Posterior vena cava (tissue), 2 donors: ENCODE measurements around the gene OR5H14. TPM values are rescaled to one million over a fixed set of nuclear protein-coding genes. Genes with fewer than 3 reads are reported as not detected.
"Not testable (repeated sequence)": the region's sequence is repeated elsewhere in the genome, so short reads cannot be mapped to it uniquely, and the experiment has no call there.

ENCODE experiments used
- DNase-seq: peaks from one replicate; pipeline ENCODE4 v3.0.0-alpha.2; 2020; ENCODE audit warnings: low spot score
- intact Hi-C, 2 donors: fragments of 100-400 bp; cut with DNase I; formaldehyde crosslinking; loops; one replicate each; pipeline versions ENCODE4 v1.14.1 to v1.14.2; 2022 to 2023
- long read RNA-seq, 2 donors: library from polyadenylated mRNA; unstranded; transcript quantifications; one replicate each; pipeline ENCODE4 v2.0.0, GENCODE V29; 2020 to 2021
- total RNA-seq, 2 donors: library from RNA; stranded (reverse); fragmentation: NEBNext Ultra II Directional; extraction: Animal tissue kit (Norgen Biotek cat#: 25700); gene quantifications; one replicate each; pipeline ENCODE4 v1.2.1, GENCODE V29; 2021
- donor health status: DM: yes; HTN: yes; CAD: no.
- donor health status: DM: yes; HTN: yes; CAD: no.

The OR5H14 gene
- not detected for total RNA-seq
- long read RNA-seq, donor 1: 0 reads
- long read RNA-seq, donor 2: 0 reads

DNA sequence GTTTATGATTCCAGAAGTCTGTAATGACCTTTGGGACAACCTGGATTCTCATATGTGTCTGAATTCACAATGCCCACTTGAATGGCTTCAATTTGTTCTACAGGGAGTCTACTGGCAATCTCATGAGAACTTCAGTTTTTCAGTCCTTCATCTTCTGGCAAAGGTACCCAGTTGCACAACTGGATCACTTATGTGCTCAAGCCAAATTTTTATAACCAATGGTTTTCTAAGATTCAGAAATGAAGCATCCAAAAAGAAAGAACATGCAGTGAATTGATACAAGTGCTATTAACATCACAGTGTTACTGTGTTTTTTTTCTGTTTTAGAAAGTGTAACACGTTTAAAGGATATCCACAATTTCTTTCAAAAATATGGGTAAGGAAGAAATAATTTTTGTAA is at the start of gene OR5H14:
Gene OR5H14, plus strand, starts transcription at position 301 of the 400 bp plus-strand sequence. CDS start 1,907 bp downstream, outside the sequence.
- no peak for DNase-seq
- intact Hi-C loops: no loop called here

DNA sequence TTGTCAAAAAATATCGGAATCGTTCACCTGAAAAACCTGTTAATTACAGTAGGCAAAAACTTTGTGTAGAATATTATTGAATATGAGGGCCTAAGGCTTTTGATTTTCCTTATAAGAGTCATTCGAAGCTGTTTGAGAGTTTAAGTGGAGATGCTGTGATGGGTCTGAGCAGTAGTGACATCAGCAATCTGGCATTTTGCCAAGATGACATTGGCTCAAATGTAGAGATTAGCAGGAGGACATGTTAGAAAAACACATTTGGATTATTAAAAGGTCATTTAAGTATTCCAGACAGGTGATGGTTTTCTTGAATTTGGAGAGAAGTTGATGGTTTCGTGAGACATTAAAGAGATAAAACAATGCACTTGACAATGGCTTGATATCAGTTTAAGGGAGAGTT is 47.4 kb upstream of the OR5H14 start:
- no peak for DNase-seq
- intact Hi-C loops: no loop called here

DNA sequence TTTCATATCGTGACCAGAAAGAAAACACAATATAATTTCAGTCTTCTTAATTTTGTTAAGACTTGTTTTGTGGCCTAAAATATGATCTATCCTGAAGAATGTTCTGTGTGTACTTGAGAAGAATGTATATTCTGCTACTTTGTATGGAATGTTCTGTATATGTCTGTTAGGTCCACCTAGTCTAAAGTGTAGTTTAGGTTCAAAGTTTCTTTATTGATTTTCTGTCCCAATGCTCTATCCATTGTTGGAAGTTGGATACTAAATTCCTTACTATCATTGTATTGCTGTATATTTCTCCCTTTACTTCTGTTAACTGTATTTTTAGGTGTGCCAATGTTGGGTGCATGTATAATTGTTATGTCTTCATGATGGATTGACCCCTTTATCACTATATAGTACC is 39.1 kb upstream of the OR5H14 start:
- no peak for DNase-seq
- intact Hi-C loops: no loop called here

DNA sequence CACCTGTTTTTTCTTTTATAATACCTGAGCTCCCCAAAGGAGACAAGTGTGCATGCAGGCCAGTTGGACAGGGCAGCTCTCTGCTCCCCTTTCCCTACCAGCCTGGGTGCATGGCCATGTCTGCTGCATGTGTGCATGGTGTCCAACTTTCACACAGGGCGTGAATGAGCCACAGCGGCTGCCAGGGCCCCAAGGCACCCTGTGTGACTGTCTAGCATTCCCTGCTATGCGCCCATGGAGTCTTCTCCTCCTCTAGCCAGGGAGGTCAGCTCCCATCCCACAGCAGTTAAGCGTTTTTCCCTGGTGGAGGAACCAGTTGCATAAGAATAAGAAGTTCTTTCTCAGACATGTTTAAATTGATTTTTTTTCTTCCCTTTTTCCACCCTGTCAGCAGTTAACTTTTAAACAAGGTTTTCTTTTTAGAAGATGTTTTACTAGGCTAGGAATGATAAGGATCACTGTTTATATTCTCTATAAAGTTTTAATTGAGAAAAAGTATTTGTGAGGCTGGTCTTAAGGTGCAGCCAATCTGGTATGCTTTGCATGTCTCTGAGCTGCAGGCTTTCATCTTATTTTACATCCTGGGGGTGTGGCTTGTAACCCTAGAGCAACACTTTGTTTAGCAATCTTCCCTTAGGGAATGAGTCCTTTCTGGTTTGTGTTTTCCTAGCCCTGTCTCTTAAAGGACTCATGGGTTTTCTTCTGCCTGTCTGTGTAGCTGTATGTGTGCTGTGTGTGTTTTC is 37.3 kb upstream of the OR5H14 start:
- intact Hi-C loops: no loop called here
- DNase-seq: no peak

DNA sequence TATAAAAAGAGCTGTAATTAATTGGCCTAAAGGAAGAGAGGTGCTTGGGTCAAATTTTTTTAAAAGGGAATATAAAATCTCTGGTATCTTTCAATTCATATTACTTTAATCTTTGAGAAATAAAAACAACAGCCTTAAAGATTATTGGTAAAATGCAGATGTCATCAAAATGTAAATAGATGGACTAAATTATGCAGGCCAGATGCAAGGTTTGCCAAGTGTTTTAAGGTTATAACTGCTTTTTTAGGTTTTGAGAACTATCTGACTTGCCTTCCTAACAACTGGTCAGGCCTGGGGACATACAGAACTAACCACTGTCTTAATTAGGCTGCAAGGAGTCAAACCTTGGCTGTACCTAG is 36.8 kb upstream of the OR5H14 start:
- DNase-seq: no peak
- intact Hi-C loops: no loop called here

DNA sequence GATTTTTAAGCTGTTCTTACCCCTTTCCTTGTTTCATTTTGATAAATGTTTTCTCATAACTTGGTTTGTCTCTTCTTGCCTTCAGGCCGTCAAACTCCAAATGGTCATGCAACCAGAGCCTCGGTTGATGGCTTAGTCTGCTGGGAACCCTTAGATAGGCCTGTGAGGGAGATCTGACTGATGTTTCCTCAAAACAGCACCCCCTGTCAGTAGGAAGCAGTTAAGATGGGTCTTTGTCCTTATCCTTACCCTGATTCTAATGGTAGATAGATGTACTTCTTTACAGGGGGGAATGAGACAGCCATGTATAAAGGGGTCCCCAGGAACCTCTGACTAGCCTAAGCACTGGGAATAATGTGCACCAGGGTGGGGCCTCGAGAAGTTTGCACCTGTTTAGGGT is 33.0 kb upstream of the OR5H14 start:
- DNase-seq: no peak
- intact Hi-C loops: no loop called here

DNA sequence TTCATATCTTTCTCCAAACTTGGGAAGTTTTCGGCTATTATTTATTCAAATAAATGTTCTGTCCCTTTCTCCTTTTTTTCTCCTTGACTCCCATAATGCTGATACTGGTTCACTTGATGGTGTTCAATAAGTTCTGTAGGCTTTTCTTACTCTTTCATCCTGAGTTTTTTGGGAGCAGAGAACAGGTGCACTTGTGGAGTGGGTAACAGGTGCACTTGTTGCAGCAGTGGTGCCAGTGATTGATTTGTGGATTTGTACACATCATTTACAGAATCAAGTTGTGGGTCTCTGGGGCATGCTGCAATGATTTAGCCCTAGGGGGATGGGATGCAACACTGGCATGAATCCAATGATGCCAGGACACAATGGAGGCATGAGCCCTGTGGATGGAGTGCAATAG is 31.6 kb upstream of the OR5H14 start:
- intact Hi-C loops: no loop called here
- no peak for DNase-seq

DNA sequence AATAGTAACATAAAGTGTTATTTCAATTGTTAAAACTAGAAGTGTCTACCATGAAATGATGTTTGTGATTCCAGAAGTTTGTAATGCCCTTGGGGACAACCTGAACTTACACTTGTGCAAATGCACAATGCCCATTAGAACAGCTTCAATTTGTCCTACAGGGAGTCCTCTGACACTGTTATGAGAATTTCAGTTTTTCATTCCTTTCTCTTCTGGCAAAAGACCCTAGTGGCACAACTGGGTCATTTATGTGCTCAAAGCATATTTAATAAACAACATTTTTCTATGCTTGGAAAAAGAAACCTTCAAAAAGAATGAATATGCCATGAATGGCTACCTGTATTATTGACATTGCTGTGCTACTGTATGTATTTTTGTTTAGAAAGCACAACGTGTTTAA is 16.9 kb upstream of the OR5H14 start, which contains the start of gene OR5H1:
Gene OR5H1, plus strand, starts transcription at position 301 of the 400 bp plus-strand sequence. CDS start 1,977 bp downstream, outside the sequence.
- no peak for DNase-seq
- intact Hi-C loops: no loop called here

DNA sequence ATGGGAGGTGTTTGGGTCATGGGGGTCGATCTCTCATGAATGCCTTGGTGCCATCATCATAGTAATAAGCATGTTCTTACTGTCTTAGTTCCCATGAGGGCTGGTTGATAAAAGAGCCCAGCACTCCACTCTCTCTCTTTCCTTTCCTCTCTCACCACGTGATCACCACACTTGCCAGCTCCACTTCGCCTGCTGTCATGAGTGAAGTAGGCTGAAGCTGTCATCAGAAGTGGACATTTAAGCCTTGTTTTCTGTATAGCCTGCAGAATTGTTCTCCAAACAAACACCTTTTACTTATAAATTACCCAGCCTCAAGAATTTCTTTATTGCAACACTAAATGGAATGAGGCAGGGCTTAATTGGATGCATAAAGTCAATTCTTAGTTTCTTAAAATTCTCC is 10.6 kb upstream of the OR5H14 start:
- intact Hi-C loops: no loop called here
- DNase-seq: no peak

DNA sequence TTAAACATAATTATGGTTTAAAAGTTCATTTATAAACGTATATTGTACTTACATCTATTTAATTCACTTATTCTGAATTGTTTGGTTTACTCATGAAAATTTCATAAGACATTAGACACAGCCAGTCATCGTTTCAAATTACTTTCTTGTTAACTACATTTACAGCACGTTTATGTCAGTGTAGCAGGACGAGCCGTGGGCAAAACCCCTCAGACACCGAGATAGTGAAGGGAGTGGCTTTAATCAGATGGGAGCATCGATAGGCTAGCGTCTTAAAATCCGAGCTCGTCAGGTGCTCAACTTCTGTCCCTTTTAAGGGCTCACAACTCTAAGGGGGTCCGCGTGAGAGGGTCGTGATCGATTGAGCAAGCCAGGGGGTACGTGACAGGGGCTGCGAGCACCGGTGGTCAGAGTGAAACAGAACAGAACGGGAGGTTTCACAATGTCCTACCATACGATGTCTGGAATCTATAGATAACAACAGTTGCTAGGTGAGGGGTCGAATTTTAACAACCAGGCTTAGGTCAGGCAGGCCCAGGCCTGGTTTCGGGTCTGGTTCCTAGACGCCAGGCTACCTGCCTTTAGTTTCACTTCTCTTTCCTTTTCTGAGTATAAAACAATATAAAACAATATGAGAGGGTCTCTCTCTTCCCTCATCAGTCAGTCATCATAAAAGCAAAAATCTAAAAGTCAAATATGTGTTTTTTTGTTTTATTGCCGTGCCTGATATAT is 9.3 kb upstream of the OR5H14 start:
- intact Hi-C loops, DNase-seq: not testable (repeated sequence)

DNA sequence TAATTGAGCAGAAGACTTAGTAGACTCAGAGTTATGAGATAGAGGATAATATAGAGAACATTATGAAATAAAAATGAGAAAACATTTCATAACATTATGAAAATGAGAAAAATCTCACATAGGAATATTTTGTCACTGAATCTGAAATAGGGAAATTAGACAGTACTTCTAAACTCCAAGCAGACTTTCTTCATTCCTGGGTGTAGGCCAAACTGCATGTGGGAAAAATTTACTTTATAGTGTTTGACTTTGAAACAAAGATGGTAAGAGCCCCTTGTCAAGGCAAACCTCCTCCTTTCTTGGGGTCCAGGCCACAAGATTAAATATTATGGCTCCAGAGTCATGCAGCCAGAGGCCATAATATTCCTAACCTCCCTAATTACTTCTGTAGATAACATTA is 6.7 kb upstream of the OR5H14 start:
- no peak for DNase-seq
- intact Hi-C loops: no loop called here

DNA sequence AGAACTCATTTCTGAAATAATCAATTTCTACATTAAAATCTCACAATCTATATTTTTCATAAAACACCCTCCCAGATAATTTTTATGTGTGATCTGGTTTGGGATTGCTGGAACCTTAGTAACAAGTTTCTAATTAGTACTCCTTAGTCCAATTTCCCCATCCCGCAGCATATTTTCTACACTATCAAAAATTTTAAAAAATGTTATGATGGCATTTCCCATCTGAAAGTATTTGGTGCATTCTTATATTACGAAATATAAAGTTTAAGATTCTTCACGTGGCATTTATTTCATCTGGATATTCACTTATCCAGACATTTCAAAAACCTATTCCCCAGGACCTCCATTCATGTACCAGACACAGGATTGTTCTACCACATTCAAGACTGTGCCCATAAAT is 1.5 kb downstream of the OR5H14 start:
- intact Hi-C loops: no loop called here
- no peak for DNase-seq

DNA sequence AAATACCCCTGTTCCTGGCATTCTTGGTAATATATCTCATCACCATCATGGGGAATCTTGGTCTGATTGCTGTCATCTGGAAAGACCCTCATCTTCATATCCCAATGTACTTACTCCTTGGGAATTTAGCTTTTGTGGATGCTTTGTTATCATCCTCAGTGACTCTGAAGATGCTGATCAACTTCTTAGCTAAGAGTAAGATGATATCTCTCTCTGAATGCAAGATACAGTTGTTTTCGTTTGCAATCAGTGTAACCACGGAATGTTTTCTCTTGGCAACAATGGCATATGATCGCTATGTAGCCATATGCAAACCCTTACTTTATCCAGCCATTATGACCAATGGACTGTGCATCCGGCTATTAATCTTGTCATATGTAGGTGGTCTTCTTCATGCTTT is 2.2 kb downstream of the OR5H14 start:
- DNase-seq, intact Hi-C loops: not testable (repeated sequence)

DNA sequence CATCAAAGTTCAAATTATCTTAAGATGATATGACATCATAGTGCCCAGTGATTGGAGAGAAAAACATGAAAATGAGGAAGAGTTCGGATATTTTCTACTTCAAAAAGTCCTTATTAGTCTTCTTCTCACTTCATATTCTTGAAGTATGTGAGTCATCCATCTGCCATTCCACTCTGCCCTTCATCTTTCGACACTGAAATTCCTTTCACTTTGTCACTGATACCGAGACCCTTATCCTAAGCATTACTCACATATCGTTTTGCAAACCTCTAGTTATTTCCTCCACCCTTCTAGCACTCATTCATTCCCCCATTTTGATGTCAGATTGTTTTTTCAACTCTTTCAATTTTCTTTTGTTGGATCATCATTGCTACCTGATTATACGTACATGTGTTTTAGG is 4.0 kb downstream of the OR5H14 start:
- DNase-seq: no peak
- intact Hi-C loops: no loop called here

DNA sequence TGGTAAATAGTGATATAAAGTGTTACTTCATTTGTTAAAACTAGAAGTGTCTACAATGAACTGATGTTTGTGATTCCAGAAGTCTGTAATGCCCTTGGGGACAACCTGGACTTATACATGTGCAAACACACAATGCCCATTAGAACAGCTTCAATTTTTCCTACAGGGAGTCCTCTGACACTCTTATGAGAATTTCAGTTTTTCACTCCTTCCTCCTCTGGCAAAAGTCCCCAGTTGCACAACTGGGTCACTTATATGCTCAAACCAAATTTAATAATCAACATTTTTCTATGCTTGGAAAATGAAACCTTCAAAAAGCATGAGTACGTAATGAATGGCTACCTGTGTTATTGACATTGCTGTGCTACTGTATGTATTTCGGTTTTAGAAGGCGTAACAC is 19.1 kb downstream of the OR5H14 start, which contains the start of gene OR5H15:
Gene OR5H15, plus strand, starts transcription at position 301 of the 400 bp plus-strand sequence. CDS start 2,004 bp downstream, outside the sequence.
- DNase-seq: no peak
- intact Hi-C loops: no loop called here

DNA sequence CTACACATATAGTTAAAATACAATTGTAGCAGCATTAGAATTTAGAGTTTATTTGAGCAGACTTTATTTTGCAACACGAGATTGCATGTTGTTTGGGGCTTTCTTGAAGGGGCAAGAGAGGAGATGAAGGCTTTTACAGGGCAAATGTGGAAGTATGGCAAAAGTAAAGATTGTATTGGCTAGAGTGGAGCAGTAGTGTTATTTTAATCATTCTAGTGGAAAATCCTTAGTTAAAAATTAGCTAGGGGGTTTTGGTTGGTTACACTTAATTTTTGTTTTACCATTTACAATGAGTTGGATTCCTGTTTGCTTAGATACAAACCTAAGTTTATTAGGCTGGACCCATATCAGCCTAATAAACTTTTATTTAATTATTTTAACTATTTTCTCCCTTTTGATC is 23.8 kb downstream of the OR5H14 start:
- no peak for DNase-seq
- intact Hi-C loops: no loop called here

DNA sequence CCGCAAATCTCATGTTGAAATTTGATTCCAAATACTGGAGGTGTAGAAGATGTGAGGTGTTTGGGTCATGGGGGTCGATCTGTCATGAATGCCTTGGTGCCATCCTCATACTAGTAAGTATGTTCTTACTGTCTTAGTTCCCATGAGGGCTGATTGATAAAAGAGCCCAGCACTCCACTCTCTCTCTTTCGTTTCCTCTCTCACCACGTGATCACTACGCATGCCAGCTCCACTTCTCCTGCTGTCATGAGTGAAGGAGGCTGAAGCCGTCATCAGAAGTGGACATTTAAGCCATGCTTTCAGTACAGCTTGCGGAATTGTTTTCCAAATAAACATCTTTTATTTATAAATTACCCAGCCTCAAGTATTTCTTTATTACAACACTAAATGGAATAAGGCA is 25.3 kb downstream of the OR5H14 start:
- intact Hi-C loops: no loop called here
- DNase-seq: no peak

DNA sequence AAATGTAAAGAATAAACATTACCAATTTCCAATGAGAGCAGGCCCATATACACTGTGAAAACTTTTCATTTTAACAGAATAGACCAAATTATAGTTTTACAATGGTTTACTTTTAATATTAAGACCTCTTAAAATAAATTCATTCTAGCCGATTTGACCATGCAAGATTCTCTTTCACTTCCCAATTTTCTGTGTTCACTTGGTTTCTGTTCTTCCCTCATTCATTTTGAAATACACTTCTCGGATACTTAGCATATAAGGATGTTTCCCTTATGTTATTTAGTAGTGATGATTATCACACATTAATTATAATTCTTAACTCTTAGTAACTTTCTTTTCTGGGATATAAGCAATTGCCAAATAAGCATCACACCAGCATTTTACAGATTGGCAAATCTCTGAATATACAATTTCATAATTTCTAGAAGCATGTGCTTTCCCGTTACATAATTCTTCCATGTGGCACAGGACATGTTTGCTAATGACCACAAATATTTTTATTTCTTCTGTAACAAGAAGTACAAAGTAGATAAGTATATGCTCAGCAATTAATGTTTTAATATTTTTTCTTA is 33.1 kb downstream of the OR5H14 start:
- intact Hi-C loops: no loop called here
- no peak for DNase-seq

DNA sequence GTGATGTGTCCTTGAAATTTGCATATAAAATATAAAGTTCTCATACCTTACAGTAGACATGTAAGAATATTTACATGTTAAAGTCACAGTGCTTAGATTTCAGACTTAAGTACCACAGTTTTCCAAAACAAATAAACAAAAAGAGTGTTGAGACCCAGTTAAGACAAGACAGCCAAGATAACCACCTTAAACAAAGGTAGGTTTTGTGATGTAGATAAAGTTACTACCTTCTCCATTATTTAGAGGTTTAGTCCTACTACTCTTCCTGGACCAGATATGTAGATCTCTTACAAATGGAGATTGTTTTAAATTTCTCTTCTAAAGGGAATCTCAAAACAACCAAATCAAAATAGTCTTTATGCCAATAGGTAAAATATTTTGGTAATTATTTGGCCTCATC is 34.9 kb downstream of the OR5H14 start:
- intact Hi-C loops: no loop called here

DNA sequence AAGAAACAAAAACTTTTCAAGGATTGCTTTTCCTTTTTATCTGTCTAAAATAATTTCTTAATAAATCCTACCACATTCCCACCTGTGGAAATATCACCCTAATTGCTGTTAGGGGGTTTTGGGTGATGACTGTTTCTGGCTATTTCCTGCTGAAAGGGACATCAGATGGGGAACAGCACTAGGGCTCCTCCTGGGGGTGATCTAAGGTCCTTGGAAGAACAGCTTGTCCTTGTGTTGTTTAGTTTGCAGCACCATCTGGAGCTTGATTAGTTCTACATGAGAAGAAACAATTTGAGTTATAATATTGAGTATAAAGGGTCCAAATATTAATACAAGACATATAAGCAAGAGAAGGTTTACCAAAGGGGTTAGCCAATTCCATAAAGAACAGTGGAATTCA is 37.9 kb downstream of the OR5H14 start:
- intact Hi-C loops: no loop called here
- no peak for DNase-seq

More for the DNA sequence above, 34.9 kb downstream of the OR5H14 start:
- no peak for DNase-seq
